Right cardiac atrium (tissue), 5 donors: Measurements from ENCODE around the gene TECPR2. TPM values are rescaled to one million over a fixed set of nuclear protein-coding genes. Genes with fewer than 3 reads are reported as not detected.

Experiments
- ATAC-seq, 2 donors: fragments of 200-7000 bp; cut with Tn5 transposase; one replicate each; pipeline versions ENCODE4 v1.8.0 to v1.9.1; 2020; ENCODE audit warnings: moderate library complexity in 2 of 2, mild to moderate bottlenecking in 1 of 2
- DNase-seq, 3 donors: peaks; one replicate each; pipeline ENCODE4 v3.0.0-alpha.2; 2020
- H3K27ac ChIP-seq: one replicate; pipeline ENCODE4 v1.5.1; 2013; ENCODE audit warnings: mild to moderate bottlenecking, low read length, control low read depth, moderate library complexity
- H3K27me3 ChIP-seq: one replicate; pipeline ENCODE4 v1.6.1; 2013; ENCODE audit not compliant: control insufficient read depth, insufficient read depth
- H3K4me1 ChIP-seq: one replicate; pipeline ENCODE4 v1.6.1; 2013; ENCODE audit warnings: low read length; ENCODE audit not compliant: control insufficient read depth, insufficient read depth
- H3K4me3 ChIP-seq: one replicate; pipeline ENCODE4 v1.5.1; 2013; ENCODE audit warnings: low read length, control low read depth
- H3K9me3 ChIP-seq: one replicate; pipeline ENCODE4 v1.6.1; 2013; ENCODE audit warnings: low read length; ENCODE audit not compliant: control insufficient read depth
- WGBS: extraction: QIAGEN DNeasy Blood & Tissue Kit; methylation state at CpG from one replicate; pipeline ENCODE4 v1.1.7; 2013; 5-methylcytosine and 5-hydroxymethylcytosine counted together
- intact Hi-C, 4 donors: fragments of 100-400 bp; cut with DNase I; formaldehyde crosslinking; loops; one replicate each; pipeline versions ENCODE4 v1.11.0 to v1.14.0; 2022 to 2023
- long read RNA-seq, 4 donors: library from polyadenylated mRNA; unstranded; transcript quantifications; one replicate each; pipeline ENCODE4 v2.0.0, GENCODE V29; 2020 to 2021
- polyA plus RNA-seq: library from polyadenylated mRNA; stranded (reverse); fragments of 200-250 nt; gene quantifications from one replicate; pipeline ENCODE4 v1.2.3, GENCODE V29; 2013
- total RNA-seq, 4 donors: library from RNA; stranded (reverse); fragmentation: NEBNext Ultra II Directional; extraction: Animal tissue kit (Norgen Biotek cat#: 25700); gene quantifications; one replicate each; pipeline ENCODE4 v1.2.1, GENCODE V29; 2021
- donor health status: healthy with polysubstance abuse.
- donor health status: DM: no; HTN: yes; CAD: no.
- donor health status: DM: no; HTN: no; CAD: no.
- donor health status: DM: no; HTN: yes; CAD: no; lungs with severe emphysema.
- donor health status: DM: yes; HTN: yes; CAD: no.

Gene TECPR2, protein sequence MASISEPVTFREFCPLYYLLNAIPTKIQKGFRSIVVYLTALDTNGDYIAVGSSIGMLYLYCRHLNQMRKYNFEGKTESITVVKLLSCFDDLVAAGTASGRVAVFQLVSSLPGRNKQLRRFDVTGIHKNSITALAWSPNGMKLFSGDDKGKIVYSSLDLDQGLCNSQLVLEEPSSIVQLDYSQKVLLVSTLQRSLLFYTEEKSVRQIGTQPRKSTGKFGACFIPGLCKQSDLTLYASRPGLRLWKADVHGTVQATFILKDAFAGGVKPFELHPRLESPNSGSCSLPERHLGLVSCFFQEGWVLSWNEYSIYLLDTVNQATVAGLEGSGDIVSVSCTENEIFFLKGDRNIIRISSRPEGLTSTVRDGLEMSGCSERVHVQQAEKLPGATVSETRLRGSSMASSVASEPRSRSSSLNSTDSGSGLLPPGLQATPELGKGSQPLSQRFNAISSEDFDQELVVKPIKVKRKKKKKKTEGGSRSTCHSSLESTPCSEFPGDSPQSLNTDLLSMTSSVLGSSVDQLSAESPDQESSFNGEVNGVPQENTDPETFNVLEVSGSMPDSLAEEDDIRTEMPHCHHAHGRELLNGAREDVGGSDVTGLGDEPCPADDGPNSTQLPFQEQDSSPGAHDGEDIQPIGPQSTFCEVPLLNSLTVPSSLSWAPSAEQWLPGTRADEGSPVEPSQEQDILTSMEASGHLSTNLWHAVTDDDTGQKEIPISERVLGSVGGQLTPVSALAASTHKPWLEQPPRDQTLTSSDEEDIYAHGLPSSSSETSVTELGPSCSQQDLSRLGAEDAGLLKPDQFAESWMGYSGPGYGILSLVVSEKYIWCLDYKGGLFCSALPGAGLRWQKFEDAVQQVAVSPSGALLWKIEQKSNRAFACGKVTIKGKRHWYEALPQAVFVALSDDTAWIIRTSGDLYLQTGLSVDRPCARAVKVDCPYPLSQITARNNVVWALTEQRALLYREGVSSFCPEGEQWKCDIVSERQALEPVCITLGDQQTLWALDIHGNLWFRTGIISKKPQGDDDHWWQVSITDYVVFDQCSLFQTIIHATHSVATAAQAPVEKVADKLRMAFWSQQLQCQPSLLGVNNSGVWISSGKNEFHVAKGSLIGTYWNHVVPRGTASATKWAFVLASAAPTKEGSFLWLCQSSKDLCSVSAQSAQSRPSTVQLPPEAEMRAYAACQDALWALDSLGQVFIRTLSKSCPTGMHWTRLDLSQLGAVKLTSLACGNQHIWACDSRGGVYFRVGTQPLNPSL (N-terminal part only)
- total RNA-seq = 10 to 100 TPM; 15.7 to 32.0 (median 24.3) TPM
- polyA plus RNA-seq = 10.1 TPM
- long read RNA-seq, donor 1, partial matches to known transcripts = 33 of 37 reads
- long read RNA-seq, donor 1, other reads (novel, unspliced or antisense) = 3 of 37 reads
- long read RNA-seq, donor 2, partial matches to known transcripts = 11 of 13 reads
- long read RNA-seq, donor 2, other reads (novel, unspliced or antisense) = 2 of 13 reads
- long read RNA-seq, donor 3, partial matches to known transcripts = 68 of 75 reads
- long read RNA-seq, donor 3, other reads (novel, unspliced or antisense) = 3 of 75 reads
- long read RNA-seq, donor 4, full-length matches to known transcripts = 4 of 23 reads
- long read RNA-seq, donor 4, partial matches to known transcripts = 19 of 23 reads
- long read RNA-seq, donor 4, other reads (novel, unspliced or antisense) = 0 of 23 reads

DNA sequence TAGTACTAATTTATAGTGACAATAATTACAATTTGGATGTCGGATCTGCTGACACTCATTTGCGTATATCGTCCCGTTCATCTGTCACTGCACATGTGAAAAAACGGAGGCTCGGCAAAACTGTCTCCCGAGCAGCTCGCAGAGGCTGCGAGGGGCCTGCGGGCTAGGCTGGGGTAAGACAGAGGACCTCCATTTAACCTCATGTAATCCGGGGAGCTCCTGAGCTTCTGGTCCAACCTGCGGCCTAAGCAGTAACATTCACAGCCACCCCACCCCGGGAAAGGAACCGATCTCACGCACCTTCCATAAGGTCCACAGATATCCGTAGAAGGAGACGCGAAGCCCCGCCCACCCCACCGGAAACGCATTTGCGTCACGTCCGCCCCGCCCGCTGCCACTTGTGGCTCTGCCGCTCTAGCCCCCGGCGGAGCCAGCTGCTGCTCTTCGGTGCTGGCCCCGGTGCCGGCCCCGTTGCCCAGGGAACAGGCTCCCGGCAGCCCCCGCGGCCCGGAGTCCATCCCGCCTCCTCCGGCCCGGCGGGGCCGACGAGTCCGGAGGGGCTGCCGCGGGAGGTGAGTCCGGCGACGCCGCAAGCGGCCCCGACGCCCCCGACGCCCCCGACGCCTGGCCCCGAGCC lies at the start of gene TECPR2, which contains the start of gene CINP:
Gene TECPR2, plus strand, starts transcription at position 397 of the 637 bp plus-strand sequence. CDS start 13,781 bp downstream, outside the sequence.
Gene CINP, minus strand, starts transcription at position 346 of the 637 bp plus-strand sequence. Its CDS starts 39 bp downstream, at position 307.
- ATAC-seq = peak; percentile 99
- H3K4me1 ChIP-seq = peaks cover 4% of the 10 kb centered on the region
- DNase-seq = peak; percentile 98 to 100 (median 99)
- intact Hi-C loops = no loop called here
- no peaks in the 10 kb centered on the region for H3K27me3 ChIP-seq
- H3K4me3 ChIP-seq = peak within 1 kb of the TSS; percentile 94
- H3K9me3 ChIP-seq = no peaks in the 10 kb centered on the region
- under 1% methylated on average over 58 of the region's 58 CpGs for whole genome bisulfite sequencing
- H3K27ac ChIP-seq = peak within 1 kb of the TSS; percentile 95

DNA sequence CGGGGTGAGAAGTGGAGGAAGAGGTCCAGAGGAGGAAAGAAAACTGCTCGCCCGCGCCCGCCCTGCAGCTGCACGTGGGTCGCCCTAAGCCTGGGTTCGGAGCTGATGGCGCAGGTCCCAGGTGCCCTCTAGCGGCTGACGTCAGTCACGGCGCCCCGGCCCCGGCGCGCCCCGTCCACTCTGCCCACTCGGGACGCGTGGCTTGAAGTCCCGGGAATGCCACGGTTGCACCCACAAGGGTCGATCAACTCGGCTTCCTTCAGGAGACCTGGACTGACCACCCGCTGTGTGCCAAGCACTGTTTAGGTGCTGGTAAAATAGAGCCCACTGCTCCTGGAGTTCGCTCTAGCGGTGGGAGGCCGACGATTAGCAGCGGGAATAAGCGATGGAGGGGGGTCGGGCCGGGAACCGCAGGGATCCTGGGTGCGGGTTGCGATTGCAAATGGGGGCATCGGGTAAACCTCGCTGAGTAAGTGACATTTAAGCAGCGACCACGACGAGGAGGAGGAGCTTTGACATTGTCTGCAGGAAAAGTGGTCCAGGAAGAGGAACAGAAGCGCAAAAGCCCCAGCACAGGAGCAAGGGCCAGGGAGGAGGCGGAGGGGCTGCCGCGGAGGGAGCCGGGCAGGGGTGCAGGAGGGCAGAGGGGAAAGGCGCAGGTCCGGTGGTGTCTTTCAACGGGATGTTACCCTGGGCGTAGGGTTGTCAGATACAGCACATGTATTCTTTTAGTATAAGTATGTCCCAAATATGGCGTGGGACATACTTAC lies 48.3 kb upstream of the TECPR2 start:
- Histone ChIP-seq H3K27me3 (no peaks in the 10 kb centered on the region), H3K9me3 (no peaks in the 10 kb centered on the region), H3K4me3 (peak overlapping the region; percentile 35), H3K27ac (no peak overlapping the region), H3K4me1 (peaks cover 4% of the 10 kb centered on the region)
- WGBS = 7% methylated on average over 52 of the region's 52 CpGs
- DNase-seq (peak; percentile 88 to 94 (median 94)), ATAC-seq (peak; percentile 73 to 74)
- intact Hi-C loops = loop anchor here (2.0 to 10.0 kb wide), 5 partner anchors 77 to 230 kb away; partner anchors contain the start of gene HSP90AA1 (in 1 of the 4)

DNA sequence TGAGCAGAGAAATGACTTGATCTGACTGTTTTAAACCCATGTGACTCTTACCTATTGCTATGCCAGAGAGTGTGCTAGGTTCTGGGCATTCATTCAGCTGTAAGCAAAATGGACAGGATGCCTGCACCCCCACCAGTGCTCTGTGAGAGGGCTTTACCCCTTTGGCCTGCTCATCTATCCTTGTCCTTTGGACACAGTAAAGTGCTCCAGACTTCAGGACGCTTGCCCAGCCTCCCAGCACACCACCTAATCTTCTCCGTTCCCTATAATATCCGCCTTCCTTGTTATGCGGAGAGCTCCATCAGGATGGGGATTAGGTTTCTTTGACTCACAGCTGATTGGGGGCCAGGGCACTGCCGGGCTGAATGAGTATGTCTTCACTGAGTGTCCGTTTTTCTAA lies 47.6 kb upstream of the TECPR2 start:
- ATAC-seq (no peak), DNase-seq (no peak)
- no peaks in the 10 kb centered on the region for H3K9me3 ChIP-seq
- H3K27ac ChIP-seq = no peak overlapping the region
- H3K27me3 ChIP-seq = no peaks in the 10 kb centered on the region
- intact Hi-C loops = loop anchor here in 2 of 4 donors (2.0 to 10.0 kb wide), 3 partner anchors 78 to 230 kb away; partner anchors contain the start of gene HSP90AA1 (in 1 of the 2)
- WGBS = 88% methylated on average over 6 of the region's 6 CpGs
- H3K4me3 ChIP-seq = no peak overlapping the region
- H3K4me1 ChIP-seq = peaks cover 4% of the 10 kb centered on the region

DNA sequence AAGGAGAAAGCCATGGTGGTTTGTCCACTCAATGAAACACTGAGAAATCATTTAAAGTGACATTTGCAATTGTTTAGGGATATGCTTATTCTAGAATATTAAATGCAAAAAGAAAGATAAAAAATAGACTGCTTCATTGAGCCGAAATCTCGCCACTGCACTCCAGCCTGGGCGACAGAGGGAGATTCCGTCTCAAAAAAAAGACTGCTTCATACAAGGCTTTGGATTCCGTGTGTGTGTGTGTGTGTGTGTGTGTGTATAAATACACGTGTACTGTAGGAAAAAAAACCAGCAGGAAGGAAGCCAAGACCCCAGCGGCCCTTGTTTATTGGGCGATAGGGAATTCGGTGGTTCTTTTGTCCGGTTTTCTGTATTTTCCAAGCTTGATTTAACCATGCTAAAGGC lies 46.4 kb upstream of the TECPR2 start:
- intact Hi-C loops = loop anchor here in 1 of 4 donors (10.0 kb wide), 1 partner anchor 232 kb away; the partner anchor contains the start of gene HSP90AA1
- peak overlapping the region; percentile 58 for H3K4me3 ChIP-seq
- no peaks in the 10 kb centered on the region for H3K27me3 ChIP-seq
- under 1% methylated on average over 10 of the region's 10 CpGs for WGBS
- peak overlapping the region; percentile 40 for H3K27ac ChIP-seq
- H3K9me3 ChIP-seq = no peaks in the 10 kb centered on the region
- peaks cover 4% of the 10 kb centered on the region for H3K4me1 ChIP-seq
- DNase-seq (peak in 1 of 3 donors; percentile 68), ATAC-seq (no peak)

DNA sequence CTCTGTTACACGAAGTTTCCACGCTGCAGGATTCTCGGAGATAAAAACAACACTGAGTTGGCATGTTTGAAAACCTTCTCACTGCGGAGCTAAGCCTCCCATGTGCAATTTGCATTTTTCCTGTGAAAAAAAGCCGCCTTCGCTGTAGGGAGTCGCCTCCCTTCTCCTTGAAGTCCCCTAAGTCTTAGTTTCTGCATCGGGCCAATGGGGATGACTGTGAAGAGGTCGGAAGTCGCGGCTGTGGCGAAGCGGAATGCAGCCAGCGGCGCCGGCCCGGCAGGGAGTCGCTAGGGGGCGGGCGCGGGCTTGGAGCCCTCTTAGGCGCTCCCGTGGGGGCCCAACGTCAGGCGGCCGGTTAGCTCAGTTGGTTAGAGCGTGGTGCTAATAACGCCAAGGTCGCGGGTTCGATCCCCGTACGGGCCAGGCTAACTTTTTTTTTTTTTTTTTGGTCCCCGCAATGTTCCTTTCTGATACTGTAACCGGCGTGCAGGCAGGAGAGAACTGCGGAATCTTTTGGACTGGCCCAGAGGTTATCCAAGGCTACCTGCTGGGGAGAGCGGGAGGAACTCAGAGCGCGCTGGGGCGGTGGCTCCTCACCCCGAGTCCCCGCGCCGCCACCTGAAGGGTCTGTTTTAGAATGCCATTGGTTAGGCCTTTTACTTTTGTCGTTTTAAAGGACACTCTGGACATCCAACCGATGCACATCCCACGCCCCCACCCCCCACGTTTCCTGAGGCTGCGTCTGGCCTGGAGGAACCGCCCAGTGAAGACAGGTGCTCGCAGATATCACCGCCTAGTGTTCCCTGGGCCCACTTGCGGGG lies 45.8 kb upstream of the TECPR2 start:
- no peaks in the 10 kb centered on the region for H3K9me3 ChIP-seq
- WGBS = 1% methylated on average over 54 of the region's 54 CpGs
- intact Hi-C loops = loop anchor here in 1 of 4 donors (10.0 kb wide), 1 partner anchor 232 kb away; the partner anchor contains the start of gene HSP90AA1
- peaks cover 4% of the 10 kb centered on the region for H3K4me1 ChIP-seq
- peak overlapping the region; percentile 58 for H3K4me3 ChIP-seq
- peak overlapping the region; percentile 98 for H3K27ac ChIP-seq
- ATAC-seq (peak; percentile 84 to 88), DNase-seq (peak; percentile 92 to 98 (median 97))
- H3K27me3 ChIP-seq = no peaks in the 10 kb centered on the region

DNA sequence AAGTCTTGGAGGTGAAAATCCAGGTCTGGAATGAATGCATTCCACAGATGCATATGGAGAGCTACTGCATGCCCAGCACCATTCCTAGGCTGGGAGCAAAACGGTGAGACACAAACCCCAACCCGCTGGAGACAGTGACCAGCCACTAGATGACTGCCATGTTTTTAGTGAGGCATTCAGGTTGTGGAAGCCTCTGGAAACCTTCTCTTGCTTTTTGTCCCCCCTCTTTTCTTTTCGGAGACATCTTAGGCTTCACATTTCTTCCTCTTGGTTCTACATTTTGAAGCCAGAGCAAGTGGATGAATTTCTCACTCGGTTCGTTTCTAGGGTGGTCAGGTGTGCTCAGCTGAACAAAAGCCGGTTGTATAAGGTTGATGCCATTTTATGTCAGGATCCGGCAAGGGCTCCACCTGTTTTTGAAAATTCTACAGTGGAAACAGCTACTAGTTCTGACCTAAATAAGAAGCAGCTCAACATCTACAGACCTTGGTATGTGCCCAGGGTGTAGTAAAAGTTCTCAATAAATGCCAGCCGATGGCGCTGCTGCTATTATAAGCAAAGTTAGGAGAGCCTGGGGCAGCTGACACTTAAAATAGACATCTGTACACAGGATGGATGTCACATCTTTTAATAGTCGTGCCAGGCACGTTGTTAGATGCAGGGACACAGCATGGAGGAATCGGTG lies 45.0 kb upstream of the TECPR2 start:
- ATAC-seq (peak; percentile 2 to 17), DNase-seq (peak in 1 of 3 donors; percentile 70)
- no peaks in the 10 kb centered on the region for H3K9me3 ChIP-seq
- peaks cover 4% of the 10 kb centered on the region for H3K4me1 ChIP-seq
- WGBS = 47% methylated on average over 12 of the region's 12 CpGs
- intact Hi-C loops = loop anchor here in 1 of 4 donors (10.0 kb wide), 1 partner anchor 233 kb away; the partner anchor contains the start of gene HSP90AA1
- H3K27me3 ChIP-seq = no peaks in the 10 kb centered on the region
- peak overlapping the region; percentile 98 for H3K27ac ChIP-seq
- peak overlapping the region; percentile 51 for H3K4me3 ChIP-seq

DNA sequence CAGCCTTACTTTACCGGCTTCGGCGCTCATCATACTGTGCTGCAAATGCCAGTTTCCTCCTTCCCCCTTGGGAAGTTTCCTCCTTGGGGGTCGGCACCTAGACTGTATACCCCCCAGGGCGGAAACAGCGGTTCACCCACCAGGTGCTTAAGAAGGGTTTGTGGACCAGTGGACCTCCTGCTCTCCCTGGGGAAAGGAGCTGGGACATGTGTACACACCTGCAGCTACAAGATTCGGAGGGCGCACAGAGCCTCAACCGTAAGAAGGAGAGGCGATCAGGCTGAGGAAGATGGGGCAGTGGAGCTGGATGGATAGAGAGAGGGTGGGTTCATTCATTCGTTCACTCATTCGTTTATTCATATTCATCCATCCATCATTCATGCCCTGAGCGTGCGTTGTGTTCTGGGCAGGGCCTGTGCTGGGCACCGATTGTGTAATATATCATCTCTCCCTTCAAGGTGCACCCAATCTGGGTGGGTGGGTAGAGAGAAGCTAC lies 43.9 kb upstream of the TECPR2 start:
- H3K4me3 ChIP-seq = peak overlapping the region; percentile 82
- H3K9me3 ChIP-seq = no peaks in the 10 kb centered on the region
- peak in 2 of 3 donors; percentile 52 to 60 for DNase-seq
- peak in 1 of 2 donors; percentile 0 for ATAC-seq
- peaks cover 4% of the 10 kb centered on the region for H3K4me1 ChIP-seq
- intact Hi-C loops = loop anchor here in 1 of 4 donors (10.0 kb wide), 1 partner anchor 234 kb away; the partner anchor contains the start of gene HSP90AA1
- peak overlapping the region; percentile 98 for H3K27ac ChIP-seq
- WGBS = 68% methylated on average over 15 of the region's 15 CpGs
- H3K27me3 ChIP-seq = no peaks in the 10 kb centered on the region
